SK-N-SH treated with all-trans-retinoic acid at 6 μM for 48 hours (cell line): ENCODE data around the gene USP22.

ENCODE experiments used
- ARNTL ChIP-seq: fragments of 450-650 bp; formaldehyde crosslinking; IDR thresholded peaks from 2 replicates; pipeline ENCODE4 v1.5.0; 2020; ENCODE audit warnings: low read depth, mild to moderate bottlenecking, moderate library complexity, borderline replicate concordance
- BACH2 ChIP-seq: fragments of 250-450 bp; sonication (Bioruptor Pico); IDR thresholded peaks from 2 replicates; pipeline ENCODE4 v1.9.0; 2021; ENCODE audit warnings: mild to moderate bottlenecking, borderline replicate concordance
- ISL1 ChIP-seq: fragments of 250-450 bp; sonication (Bioruptor Pico); IDR thresholded peaks from 2 replicates; pipeline ENCODE4 v2.1.2; 2022; ENCODE audit warnings: mild to moderate bottlenecking, moderate library complexity
- RARB ChIP-seq: fragments of 250-450 bp; sonication (Bioruptor Pico); IDR thresholded peaks from 2 replicates; pipeline ENCODE4 v1.8.0; 2021; ENCODE audit warnings: mild to moderate bottlenecking, moderate library complexity
- SNAI2 ChIP-seq: fragments of 250-450 bp; sonication (Bioruptor Pico); IDR thresholded peaks from 2 replicates; pipeline ENCODE4 v1.5.0; 2020; ENCODE audit warnings: mild to moderate bottlenecking, moderate library complexity
- ZNF70 ChIP-seq: fragments of 450-650 bp; formaldehyde crosslinking; IDR thresholded peaks from 2 replicates; pipeline ENCODE4 v1.5.0; 2020; ENCODE audit warnings: mild to moderate bottlenecking, moderate library complexity
- ZNF8 ChIP-seq: fragments of 450-650 bp; formaldehyde crosslinking; IDR thresholded peaks from 2 replicates; pipeline ENCODE4 v1.5.0; 2020; ENCODE audit warnings: mild to moderate bottlenecking, moderate library complexity
- TF ChIP-seq, protein P1 (sequence below): fragments of 250-450 bp; sonication (Bioruptor Pico); IDR thresholded peaks from 2 replicates; pipeline ENCODE4 v1.8.0; 2021; ENCODE audit warnings: low read depth, mild to moderate bottlenecking, moderate library complexity, borderline replicate concordance
- TF ChIP-seq, protein P2 (sequence below): fragments of 250-450 bp; sonication (Bioruptor Pico); IDR thresholded peaks from 2 replicates; pipeline ENCODE4 v1.8.0; 2020; ENCODE audit warnings: mild to moderate bottlenecking, moderate library complexity, borderline replicate concordance

DNA sequence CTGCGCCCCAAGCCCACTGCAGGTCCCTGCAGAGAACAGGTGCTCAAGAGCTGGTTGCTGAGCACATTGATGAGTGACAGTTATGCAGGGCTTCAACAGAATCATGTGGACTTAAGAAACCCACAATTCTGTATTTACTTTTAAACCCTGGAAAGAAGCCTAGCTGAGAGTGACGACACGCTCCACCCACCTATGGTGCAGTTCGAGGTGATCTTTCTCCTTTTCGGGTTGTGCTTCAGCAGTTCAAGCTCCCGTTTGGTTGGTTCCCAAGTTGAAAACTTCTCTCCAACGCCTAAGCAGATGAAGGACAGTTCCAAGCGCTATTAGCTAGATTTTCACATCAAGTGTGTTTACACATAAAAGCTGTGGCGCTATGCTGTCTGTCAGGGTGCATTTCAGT lies 23.9 kb downstream of the USP22 start:
- TF ChIP-seq ZNF8 (CRISPR knock-in tag) (no peak), ARNTL (no peak), ISL1 (CRISPR knock-in tag) (no peak), SNAI2 (no peak), ZNF70 (CRISPR knock-in tag) (no peak), BACH2 (CRISPR knock-in tag) (no peak), RARB (no peak)
- TF ChIP-seq, protein P1, sequence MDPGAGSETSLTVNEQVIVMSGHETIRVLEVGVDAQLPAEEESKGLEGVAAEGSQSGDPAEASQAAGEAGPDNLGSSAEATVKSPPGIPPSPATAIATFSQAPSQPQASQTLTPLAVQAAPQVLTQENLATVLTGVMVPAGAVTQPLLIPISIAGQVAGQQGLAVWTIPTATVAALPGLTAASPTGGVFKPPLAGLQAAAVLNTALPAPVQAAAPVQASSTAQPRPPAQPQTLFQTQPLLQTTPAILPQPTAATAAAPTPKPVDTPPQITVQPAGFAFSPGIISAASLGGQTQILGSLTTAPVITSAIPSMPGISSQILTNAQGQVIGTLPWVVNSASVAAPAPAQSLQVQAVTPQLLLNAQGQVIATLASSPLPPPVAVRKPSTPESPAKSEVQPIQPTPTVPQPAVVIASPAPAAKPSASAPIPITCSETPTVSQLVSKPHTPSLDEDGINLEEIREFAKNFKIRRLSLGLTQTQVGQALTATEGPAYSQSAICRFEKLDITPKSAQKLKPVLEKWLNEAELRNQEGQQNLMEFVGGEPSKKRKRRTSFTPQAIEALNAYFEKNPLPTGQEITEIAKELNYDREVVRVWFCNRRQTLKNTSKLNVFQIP (CRISPR knock-in tag) = no peak
- TF ChIP-seq, protein P2, sequence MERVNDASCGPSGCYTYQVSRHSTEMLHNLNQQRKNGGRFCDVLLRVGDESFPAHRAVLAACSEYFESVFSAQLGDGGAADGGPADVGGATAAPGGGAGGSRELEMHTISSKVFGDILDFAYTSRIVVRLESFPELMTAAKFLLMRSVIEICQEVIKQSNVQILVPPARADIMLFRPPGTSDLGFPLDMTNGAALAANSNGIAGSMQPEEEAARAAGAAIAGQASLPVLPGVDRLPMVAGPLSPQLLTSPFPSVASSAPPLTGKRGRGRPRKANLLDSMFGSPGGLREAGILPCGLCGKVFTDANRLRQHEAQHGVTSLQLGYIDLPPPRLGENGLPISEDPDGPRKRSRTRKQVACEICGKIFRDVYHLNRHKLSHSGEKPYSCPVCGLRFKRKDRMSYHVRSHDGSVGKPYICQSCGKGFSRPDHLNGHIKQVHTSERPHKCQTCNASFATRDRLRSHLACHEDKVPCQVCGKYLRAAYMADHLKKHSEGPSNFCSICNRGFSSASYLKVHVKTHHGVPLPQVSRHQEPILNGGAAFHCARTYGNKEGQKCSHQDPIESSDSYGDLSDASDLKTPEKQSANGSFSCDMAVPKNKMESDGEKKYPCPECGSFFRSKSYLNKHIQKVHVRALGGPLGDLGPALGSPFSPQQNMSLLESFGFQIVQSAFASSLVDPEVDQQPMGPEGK (CRISPR knock-in tag) = no peak
